HFF-Myc (cell line): ENCODE measurements around the gene FBXL5.

Experiments
- DNase-seq: peaks from one replicate; pipeline ENCODE4 v3.0.0-alpha.2; 2011; ENCODE audit warnings: low read depth; ENCODE audit errors: extremely low read depth
- H3K4me3 ChIP-seq: replicated peaks from 2 replicates; pipeline ENCODE4 v1.5.1; 2011; ENCODE audit warnings: low read depth, mild to moderate bottlenecking, control low read depth, low read length
- TF ChIP-seq, protein P1 (sequence below): IDR thresholded peaks from 2 replicates; pipeline ENCODE4 v1.5.1; 2012; ENCODE audit warnings: mild to moderate bottlenecking, low read depth, low read length, control low read depth; ENCODE audit errors: missing control alignments

FBXL5 gene

DNA sequence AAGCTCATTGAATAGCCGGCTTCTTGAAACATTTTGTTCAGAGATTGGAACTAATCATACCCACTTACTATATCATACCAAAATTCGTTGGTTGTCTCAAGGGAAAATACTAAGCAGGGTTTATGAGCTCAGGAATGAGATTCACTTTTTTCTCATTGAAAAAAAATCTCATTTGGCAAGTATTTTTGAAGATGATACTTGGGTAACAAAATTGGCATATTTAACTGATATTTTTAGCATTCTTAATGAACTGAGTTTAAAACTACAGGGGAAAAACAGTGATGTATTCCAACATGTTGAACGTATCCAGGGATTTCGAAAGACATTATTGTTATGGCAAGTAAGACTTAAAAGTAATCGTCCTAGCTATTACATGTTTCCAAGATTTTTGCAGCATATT is 32.9 kb upstream of the FBXL5 start:
- TF ChIP-seq, protein P1, sequence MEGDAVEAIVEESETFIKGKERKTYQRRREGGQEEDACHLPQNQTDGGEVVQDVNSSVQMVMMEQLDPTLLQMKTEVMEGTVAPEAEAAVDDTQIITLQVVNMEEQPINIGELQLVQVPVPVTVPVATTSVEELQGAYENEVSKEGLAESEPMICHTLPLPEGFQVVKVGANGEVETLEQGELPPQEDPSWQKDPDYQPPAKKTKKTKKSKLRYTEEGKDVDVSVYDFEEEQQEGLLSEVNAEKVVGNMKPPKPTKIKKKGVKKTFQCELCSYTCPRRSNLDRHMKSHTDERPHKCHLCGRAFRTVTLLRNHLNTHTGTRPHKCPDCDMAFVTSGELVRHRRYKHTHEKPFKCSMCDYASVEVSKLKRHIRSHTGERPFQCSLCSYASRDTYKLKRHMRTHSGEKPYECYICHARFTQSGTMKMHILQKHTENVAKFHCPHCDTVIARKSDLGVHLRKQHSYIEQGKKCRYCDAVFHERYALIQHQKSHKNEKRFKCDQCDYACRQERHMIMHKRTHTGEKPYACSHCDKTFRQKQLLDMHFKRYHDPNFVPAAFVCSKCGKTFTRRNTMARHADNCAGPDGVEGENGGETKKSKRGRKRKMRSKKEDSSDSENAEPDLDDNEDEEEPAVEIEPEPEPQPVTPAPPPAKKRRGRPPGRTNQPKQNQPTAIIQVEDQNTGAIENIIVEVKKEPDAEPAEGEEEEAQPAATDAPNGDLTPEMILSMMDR = no peak
- no peak for DNase-seq
- no peak overlapping the region for H3K4me3 ChIP-seq

DNA sequence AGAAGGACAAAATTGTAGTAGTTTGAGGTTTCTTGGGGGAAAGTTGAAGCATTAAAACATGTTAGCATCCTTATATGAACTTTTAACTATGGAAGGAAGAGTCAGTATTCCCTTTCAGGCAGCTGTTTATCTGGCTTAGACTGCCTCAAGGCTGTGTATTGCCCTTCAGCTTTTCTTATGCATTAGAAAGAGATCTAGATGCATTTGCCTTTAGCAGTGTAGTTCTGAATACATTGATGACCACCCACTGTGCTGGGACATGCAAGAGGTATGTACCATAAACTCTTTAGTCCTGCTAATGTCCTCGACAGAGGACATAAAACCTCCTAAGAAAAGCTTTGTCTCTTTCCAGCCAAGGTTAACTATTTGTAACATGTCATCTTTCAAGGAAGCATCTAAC is 29.3 kb upstream of the FBXL5 start:
- TF ChIP-seq, protein P1 = no peak
- no peak overlapping the region for H3K4me3 ChIP-seq
- DNase-seq = no peak

DNA sequence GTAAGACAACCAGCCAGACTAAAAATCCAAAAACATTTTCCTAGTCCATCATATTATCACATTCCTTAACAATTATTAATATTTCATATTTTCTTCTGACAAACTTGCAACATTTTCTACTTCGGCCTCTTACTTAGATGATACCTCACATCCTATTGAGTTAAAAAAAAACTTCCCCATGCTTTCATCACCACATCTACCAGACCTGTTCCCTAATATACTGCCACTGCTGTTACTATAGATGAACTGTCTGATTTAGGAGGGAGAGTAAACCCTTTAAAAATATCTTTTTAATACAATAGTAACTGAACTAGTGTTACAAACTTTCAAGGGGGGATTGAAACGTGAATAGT is 28.0 kb upstream of the FBXL5 start:
- DNase-seq = no peak
- H3K4me3 ChIP-seq = peak overlapping the region; percentile 80
- TF ChIP-seq, protein P1 = no peak

DNA sequence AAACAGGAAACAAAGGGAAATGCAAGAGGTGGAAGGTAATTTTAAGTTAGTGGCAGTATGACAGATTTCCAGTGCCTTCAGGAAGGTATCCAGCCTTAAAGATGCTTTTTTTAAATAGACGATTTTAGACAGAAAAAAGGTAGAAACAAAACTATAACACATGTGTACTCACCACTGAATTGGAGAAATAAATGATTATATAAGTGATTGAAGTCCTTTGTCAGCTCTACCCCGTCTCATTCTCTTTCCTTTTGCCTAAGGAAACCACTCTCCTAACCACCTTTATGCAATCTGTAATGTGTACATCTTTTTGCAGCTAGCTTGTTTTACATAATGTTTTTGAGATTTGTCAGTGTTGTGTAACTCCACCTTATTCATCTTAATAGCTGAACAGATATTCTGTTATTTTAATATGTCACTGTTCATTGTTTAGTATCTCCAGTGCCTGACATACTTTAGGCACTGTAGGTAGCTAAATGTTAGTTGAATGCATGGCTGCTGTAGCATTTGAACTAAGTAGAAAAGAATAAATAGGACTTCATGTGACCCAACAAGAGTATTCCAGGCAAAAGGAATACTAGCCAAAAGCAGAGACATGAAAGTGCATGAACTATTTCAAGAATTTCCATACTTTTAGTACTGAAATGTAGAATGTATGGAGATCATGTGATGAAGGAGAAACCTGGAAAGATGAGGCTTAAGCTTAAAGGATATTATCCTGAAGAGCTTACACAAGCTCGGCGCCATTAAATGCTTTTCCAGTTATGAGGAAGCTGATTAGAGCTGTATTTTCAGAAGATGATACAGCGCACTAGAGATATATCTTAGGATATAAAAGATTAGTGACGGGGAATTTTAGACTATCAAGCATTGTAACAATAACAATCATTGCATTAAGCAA is 27.3 kb upstream of the FBXL5 start:
- H3K4me3 ChIP-seq = peak overlapping the region; percentile 80
- no peak for DNase-seq
- TF ChIP-seq, protein P1 = no peak

DNA sequence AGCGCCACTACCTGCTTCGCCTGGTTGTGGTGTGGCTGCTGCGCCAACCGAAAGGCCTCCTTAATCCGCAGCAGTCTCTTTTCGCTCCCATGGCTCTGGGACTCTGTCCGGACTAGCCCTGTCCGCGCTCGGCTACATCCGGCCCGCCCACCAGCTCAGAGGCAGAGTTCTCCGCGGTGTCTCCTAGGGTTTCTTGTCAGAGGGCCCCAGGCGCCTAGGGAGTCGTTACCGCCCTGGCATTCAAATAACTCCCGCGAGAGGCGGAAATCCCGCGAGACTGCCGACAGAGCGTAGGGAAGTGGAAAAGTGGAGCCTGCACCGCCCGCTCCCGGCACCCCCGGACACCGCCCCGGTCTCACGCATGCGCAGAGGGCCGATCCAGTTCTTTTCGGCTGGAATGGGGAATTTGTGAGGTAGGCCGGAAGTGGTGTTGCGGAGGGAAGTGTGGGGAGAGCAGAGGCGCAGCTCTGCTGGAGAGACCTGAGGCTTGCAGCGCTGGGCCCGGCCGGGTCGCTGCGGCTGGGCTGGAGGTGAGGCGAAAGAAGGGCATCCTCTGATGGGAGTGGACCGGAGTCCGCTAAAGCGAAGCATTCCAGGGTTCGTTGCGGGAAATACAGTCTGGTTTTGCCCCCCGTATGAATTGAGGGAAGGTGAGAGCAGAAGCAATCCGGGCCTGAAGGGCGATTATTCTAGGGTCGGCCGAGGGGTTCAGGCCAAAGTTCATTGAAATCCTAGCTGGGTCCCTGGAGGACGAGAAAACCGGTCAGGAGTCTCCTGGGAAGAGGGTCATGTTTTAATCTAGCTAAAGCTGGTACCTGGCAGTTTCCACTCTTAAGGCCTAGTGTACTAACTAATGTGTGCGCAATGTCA is 26.4 kb upstream of the FBXL5 start, which contains the start of gene FAM200B:
Gene FAM200B, plus strand, starts transcription at position 456 of the 870 bp plus-strand sequence. CDS start 5,151 bp downstream, outside the sequence.
- DNase-seq = peak; percentile 98
- H3K4me3 ChIP-seq = peak within 1 kb of the TSS; percentile 80
- TF ChIP-seq, protein P1 = no peak

DNA sequence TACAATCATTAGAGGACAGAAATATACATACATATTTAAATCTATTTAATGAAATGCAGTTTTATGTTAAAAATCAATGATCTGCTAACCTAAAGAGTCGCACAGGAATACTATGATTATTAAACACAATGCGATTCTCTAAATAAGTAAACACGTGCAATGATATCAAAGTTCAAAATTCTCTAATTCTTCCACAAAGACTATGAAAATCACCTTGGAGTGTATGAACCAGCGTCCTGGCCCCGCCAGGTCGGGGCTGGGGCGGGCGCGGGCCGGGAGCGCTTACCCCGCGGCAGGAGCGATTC is 25.9 kb upstream of the FBXL5 start:
- DNase-seq = no peak
- peak overlapping the region; percentile 80 for H3K4me3 ChIP-seq
- TF ChIP-seq, protein P1 = no peak
